ENCODE measurements around the gene PKIB.

PKIB gene

GRCh38 chr6:122666418-122666817 lies 56.2 kb downstream of the PKIB start:
- DNase-seq (ENCODE audit: low read depth, low spot score), result no peak

GRCh38 chr6:122669418-122669817 lies 59.2 kb downstream of the PKIB start:
- DNase-seq (ENCODE audit: low read depth, low spot score), result no peak

- no peak for DNase-seq (ENCODE audit: low read depth, low spot score)
Measured at GRCh38 chr6:122669868-122670267, 59.7 kb downstream of the PKIB start.

- no peak for DNase-seq (ENCODE audit: low read depth, low spot score)
Measured at GRCh38 chr6:122671251-122671650, 61.0 kb downstream of the PKIB start.

GRCh38 chr6:122673343-122673961 lies 63.2 kb downstream of the PKIB start:
- DNase-seq (ENCODE audit: low read depth, low spot score), result no peak

GRCh38 chr6:122676146-122676545 lies 65.9 kb downstream of the PKIB start:
- DNase-seq (ENCODE audit: low read depth, low spot score), result no peak

- DNase-seq (ENCODE audit: low read depth, low spot score), result no peak
Measured at GRCh38 chr6:122676688-122677087, 66.5 kb downstream of the PKIB start.

- DNase-seq (ENCODE audit: low read depth, low spot score), result no peak
Measured at GRCh38 chr6:122677406-122677805, 67.2 kb downstream of the PKIB start.

GRCh38 chr6:122678841-122679240 lies 68.6 kb downstream of the PKIB start:
- DNase-seq (ENCODE audit: low read depth, low spot score), result no peak

- DNase-seq (ENCODE audit: low read depth, low spot score), result no peak
Measured at GRCh38 chr6:122681705-122682104, 71.5 kb downstream of the PKIB start.

- no peak for DNase-seq (ENCODE audit: low read depth, low spot score)
Measured at GRCh38 chr6:122683989-122684651, 73.9 kb downstream of the PKIB start.

GRCh38 chr6:122692175-122692598 lies 82.0 kb downstream of the PKIB start:
- no peak for DNase-seq (ENCODE audit: low read depth, low spot score)

- no peak for DNase-seq (ENCODE audit: low read depth, low spot score)
Measured at GRCh38 chr6:122692807-122693580, 82.8 kb downstream of the PKIB start.

GRCh38 chr6:122694075-122694474 lies 83.9 kb downstream of the PKIB start:
- no peak for DNase-seq (ENCODE audit: low read depth, low spot score)

GRCh38 chr6:122694602-122695001 lies 84.4 kb downstream of the PKIB start:
- no peak for DNase-seq (ENCODE audit: low read depth, low spot score)

GRCh38 chr6:122695188-122695587 lies 85.0 kb downstream of the PKIB start:
- DNase-seq (ENCODE audit: low read depth, low spot score), result no peak

- DNase-seq (ENCODE audit: low read depth, low spot score), result no peak
Measured at GRCh38 chr6:122696079-122696478, 85.9 kb downstream of the PKIB start.

- DNase-seq (ENCODE audit: low read depth, low spot score), result no peak
Measured at GRCh38 chr6:122696853-122697252, 86.6 kb downstream of the PKIB start.

- DNase-seq (ENCODE audit: low read depth, low spot score), result no peak
Measured at GRCh38 chr6:122697458-122697857, 87.3 kb downstream of the PKIB start.

- no peak for DNase-seq (ENCODE audit: low read depth, low spot score)
Measured at GRCh38 chr6:122701666-122702065, 91.5 kb downstream of the PKIB start.

- DNase-seq (ENCODE audit: low read depth, low spot score), result no peak
Measured at GRCh38 chr6:122702841-122703240, 92.6 kb downstream of the PKIB start.

GRCh38 chr6:122704066-122704465 lies 93.9 kb downstream of the PKIB start:
- no peak for DNase-seq (ENCODE audit: low read depth, low spot score)
